Mesothelial cell of epicardium (in vitro differentiated cells): Measurements from ENCODE around the gene GALNT2. TPM values are rescaled to one million over a fixed set of nuclear protein-coding genes. Genes with fewer than 3 reads are reported as not detected.

ENCODE experiments used
- DNase-seq, 2 experiments: peaks; one replicate each; pipeline ENCODE4 v3.0.0; 2021; ENCODE audit warnings: low spot score in 2 of 2; ENCODE audit not compliant: unreplicated experiment in 2 of 2
- H3K27ac Mint-ChIP-seq: 2 replicates; pipeline ENCODE4 v1.8.0; 2021; ENCODE audit warnings: mixed read lengths
- H3K27me3 Mint-ChIP-seq: 2 replicates; pipeline ENCODE4 v1.8.0; 2021; ENCODE audit warnings: low read depth, mixed read lengths
- H3K36me3 Mint-ChIP-seq: 2 replicates; pipeline ENCODE4 v1.8.0; 2021; ENCODE audit warnings: mixed read lengths
- H3K4me1 Mint-ChIP-seq: 2 replicates; pipeline ENCODE4 v1.8.0; 2021; ENCODE audit warnings: mixed read lengths
- H3K4me3 Mint-ChIP-seq: 2 replicates; pipeline ENCODE4 v1.8.0; 2021; ENCODE audit warnings: mild to moderate bottlenecking, moderate library complexity, mixed read lengths
- H3K9me3 Mint-ChIP-seq: 2 replicates; pipeline ENCODE4 v1.8.0; 2021; ENCODE audit warnings: mixed read lengths
- CTCF ChIP-seq: fragments of 200-600 bp; sonication (generic); IDR thresholded peaks from one replicate; pipeline ENCODE4 v1.5.0; 2021; ENCODE audit warnings: antibody characterized with exemption; ENCODE audit not compliant: unreplicated experiment
- total RNA-seq: library from RNA; stranded (reverse); gene quantifications from 3 replicates; pipeline ENCODE4 v1.2.1, GENCODE V29; 2021

The GALNT2 gene
- total RNA-seq, 1 donor from 2014 or later: 48.3 TPM

- no peak overlapping the region for H3K27ac Mint-ChIP-seq
- peak; percentile 92 for TF ChIP-seq CTCF
These were observed 243.5 kb downstream of the GALNT2 start for GRCh38 chr1:230310381-230311163.

GRCh38 chr1:230312676-230313075 is 245.6 kb downstream of the GALNT2 start:
- no peaks in the 10 kb centered on the region for H3K9me3 Mint-ChIP-seq
- no peak for TF ChIP-seq CTCF
- H3K27me3 Mint-ChIP-seq: peaks cover 46% of the 10 kb centered on the region
- H3K4me1 Mint-ChIP-seq: peaks cover 5% of the 10 kb centered on the region
- DNase-seq: no peak
- no peaks in the 10 kb centered on the region for H3K36me3 Mint-ChIP-seq
- H3K27ac Mint-ChIP-seq: no peak overlapping the region
- H3K4me3 Mint-ChIP-seq: no peak overlapping the region

More at GRCh38 chr1:230310381-230311163, 243.5 kb downstream of the GALNT2 start:
- H3K4me3 Mint-ChIP-seq: no peak overlapping the region
- no peaks in the 10 kb centered on the region for H3K36me3 Mint-ChIP-seq
- H3K27me3 Mint-ChIP-seq: peaks cover 30% of the 10 kb centered on the region
- H3K4me1 Mint-ChIP-seq: peaks cover 16% of the 10 kb centered on the region
- no peaks in the 10 kb centered on the region for H3K9me3 Mint-ChIP-seq
- peak; percentile 62 to 81 for DNase-seq

DNA sequence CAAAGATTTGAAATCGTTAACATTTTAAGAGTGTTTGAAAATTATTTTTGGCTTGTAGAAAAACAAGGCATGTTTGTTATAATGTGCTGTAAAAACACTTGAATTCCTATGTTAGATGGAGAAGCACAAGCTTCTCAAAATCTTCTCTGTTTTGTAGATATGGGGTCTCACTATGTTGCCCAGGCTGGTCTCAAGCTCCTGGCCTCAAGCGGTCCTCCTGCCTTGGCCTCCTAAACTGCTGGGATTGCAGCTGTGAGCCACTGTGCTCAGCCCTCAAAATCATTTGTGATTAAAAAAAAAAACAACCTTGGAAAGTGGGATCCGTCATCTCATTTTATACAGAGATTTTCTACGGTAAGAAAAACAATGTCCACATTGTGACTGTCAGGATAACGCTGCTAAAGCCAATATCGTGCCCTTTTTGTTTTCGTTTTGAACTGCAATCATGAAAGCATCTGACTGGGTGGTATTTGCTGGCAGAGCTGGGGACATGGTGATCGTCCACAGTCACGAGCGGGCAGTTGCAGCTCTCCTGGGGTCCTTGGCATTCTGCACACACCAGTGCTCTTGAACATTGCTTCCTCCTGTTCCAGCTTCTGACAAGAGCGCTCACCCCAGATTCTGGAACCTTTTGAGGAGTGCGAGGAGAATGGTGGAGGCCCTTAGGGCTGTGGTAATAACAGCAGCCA is 246.6 kb downstream of the GALNT2 start:
- DNase-seq: no peak
- H3K4me3 Mint-ChIP-seq: no peak overlapping the region
- no peak for TF ChIP-seq CTCF
- peaks cover 5% of the 10 kb centered on the region for H3K4me1 Mint-ChIP-seq
- H3K9me3 Mint-ChIP-seq: no peaks in the 10 kb centered on the region
- H3K36me3 Mint-ChIP-seq: no peaks in the 10 kb centered on the region
- H3K27ac Mint-ChIP-seq: no peak overlapping the region
- peaks cover 53% of the 10 kb centered on the region for H3K27me3 Mint-ChIP-seq

- Mint-ChIP-seq H3K27ac (no peak overlapping the region), H3K4me1 (peaks cover 5% of the 10 kb centered on the region), H3K4me3 (no peak overlapping the region), H3K9me3 (no peaks in the 10 kb centered on the region), H3K36me3 (no peaks in the 10 kb centered on the region), H3K27me3 (peaks cover 55% of the 10 kb centered on the region)
- no peak for TF ChIP-seq CTCF
- no peak for DNase-seq
These were observed 247.1 kb downstream of the GALNT2 start for GRCh38 chr1:230314142-230314470.

DNA sequence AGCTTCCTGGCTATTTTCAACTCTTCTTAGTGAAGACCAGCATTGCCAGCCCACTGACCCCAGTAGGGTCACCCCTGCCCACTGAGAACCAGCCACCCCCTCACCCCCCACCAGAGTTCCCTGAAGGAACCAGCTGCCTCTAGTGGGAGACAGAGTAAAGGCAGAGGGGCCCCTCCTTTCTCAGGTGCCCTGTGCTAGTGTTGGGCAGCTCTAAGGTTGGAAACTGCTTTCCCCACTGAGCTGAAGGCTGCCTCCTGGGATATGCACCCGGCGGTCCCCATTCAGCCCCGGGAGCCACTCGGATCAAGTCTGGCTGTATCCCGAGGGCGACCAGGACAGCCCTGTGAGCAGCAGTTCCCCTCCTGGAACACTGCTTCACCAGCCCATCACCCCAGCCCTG is 248.1 kb downstream of the GALNT2 start:
- no peak overlapping the region for H3K4me3 Mint-ChIP-seq

More for the DNA sequence above, 248.1 kb downstream of the GALNT2 start:
- DNase-seq: no peak
- H3K27ac Mint-ChIP-seq: no peak overlapping the region
- H3K4me1 Mint-ChIP-seq: peaks cover 5% of the 10 kb centered on the region
- TF ChIP-seq CTCF: no peak
- peaks cover 57% of the 10 kb centered on the region for H3K27me3 Mint-ChIP-seq
- H3K36me3 Mint-ChIP-seq: no peaks in the 10 kb centered on the region
- no peaks in the 10 kb centered on the region for H3K9me3 Mint-ChIP-seq
